Epithelial cell of esophagus (primary cell): ENCODE results near the gene NEURL4.

Experiments
- DNase-seq: peaks from one replicate; pipeline ENCODE4 v3.0.0; 2010; ENCODE audit warnings: low read depth
- H3K4me3 ChIP-seq: 2 replicates; pipeline ENCODE4 v1.5.1; 2011; ENCODE audit warnings: mild to moderate bottlenecking, low read length, control low read depth
- CTCF ChIP-seq: IDR thresholded peaks from 2 replicates; pipeline ENCODE4 v1.5.1; 2011; ENCODE audit warnings: low read depth, mild to moderate bottlenecking, low read length, control low read depth, inconsistent platforms; ENCODE audit not compliant: insufficient read depth; ENCODE audit errors: missing control alignments

Gene NEURL4

DNA sequence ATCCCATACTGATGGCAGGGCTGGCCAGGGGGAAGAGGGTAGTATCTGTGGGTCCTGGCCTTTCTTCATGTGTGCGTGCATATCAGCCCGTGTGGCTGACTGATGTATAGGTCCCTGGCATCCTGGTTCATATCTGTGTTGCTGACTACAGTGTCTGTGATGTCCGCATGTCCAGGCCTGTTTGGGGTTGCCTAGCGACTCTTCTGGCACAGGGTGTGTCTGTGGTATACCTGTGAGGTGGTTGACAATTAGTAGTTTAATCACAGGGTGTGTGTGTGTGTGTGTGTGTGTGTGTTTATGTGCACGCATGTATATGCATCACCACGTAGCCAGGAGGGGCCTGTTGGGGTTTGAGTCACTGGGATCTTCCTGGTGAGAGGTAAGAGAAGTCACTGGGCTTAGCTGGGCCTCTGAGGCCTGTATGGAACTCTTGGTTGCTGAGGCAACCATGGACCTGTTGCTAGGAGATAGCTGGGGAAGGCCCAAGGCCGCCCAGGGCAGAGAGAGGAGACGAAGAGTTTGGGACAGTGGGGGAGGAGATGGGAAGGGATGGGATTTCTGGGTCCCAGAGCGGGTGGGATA is 25.2 kb upstream of the NEURL4 start:
- peak overlapping the region; percentile 89 for H3K4me3 ChIP-seq
- TF ChIP-seq CTCF: peak; percentile 41
- DNase-seq: peak; percentile 100

GRCh38 chr17:7352910-7353635 is 23.9 kb upstream of the NEURL4 start:
- H3K4me3 ChIP-seq: peak overlapping the region; percentile 89
- no peak for TF ChIP-seq CTCF
- no peak for DNase-seq

DNA sequence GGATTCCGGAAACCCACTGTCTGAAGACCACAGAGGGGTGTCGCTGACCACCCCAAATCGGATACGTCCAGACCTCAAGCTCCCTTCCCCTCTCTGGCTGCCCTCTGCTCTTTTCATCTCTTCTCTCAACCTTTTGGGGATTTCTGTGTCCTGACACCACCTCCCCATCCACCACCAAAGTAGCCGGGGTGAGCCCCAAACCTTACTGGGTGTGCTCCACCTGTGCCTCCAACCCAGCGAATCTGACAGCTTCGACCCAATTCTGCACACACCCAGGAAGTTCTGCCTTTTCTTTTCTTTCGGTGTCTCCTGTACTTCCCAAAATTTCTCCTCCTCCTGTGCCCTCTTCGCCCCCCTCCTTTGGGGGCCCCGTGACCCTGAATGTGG is 23.4 kb upstream of the NEURL4 start:
- no peak for DNase-seq
- peak overlapping the region; percentile 89 for H3K4me3 ChIP-seq
- TF ChIP-seq CTCF: no peak

GRCh38 chr17:7351665-7352502 is 22.7 kb upstream of the NEURL4 start, which contains the start of gene KCTD11:
KCTD11 (plus strand) TSS chr17:7352162.
- H3K4me3 ChIP-seq: peak within 1 kb of the TSS; percentile 89
- peak; percentile 60 for TF ChIP-seq CTCF
- peak; percentile 100 for DNase-seq

DNA sequence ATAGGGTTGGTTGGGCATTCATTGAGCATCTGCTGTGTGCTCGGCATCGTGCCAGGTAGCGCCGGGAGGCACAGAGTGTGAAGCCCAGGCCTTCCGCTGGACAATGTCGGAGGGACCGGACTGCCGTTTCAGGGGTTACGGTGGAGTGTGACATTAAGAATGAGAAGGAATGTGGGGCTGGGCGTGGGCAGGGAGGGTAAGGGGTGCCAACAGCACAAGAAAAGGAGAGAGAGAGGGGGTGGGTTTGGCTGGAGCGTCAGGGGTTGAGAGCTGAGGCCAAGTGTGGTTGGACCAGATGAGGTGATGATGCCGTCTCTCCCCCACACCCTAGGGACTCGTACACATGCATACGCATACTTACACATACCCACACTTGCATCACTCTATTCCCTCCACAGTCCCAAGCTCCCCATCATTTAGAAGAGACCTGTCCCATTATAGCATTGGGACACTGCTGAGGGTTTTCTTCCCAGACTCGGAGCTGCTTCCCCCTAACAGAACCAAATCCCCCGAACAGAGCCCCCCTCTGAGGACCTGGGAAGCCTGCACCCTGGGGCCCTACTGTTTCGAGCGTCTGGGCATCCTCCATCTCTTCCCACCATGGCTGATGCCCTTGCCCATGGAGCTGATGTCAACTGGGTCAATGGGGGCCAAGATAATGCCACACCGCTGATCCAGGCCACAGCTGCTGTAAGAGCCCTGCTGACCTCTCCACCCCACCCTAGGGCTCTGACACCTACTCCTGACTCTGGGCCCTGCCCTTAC is 19.5 kb upstream of the NEURL4 start:
- DNase-seq: peak; percentile 41
- TF ChIP-seq CTCF: no peak
- H3K4me3 ChIP-seq: no peak overlapping the region

DNA sequence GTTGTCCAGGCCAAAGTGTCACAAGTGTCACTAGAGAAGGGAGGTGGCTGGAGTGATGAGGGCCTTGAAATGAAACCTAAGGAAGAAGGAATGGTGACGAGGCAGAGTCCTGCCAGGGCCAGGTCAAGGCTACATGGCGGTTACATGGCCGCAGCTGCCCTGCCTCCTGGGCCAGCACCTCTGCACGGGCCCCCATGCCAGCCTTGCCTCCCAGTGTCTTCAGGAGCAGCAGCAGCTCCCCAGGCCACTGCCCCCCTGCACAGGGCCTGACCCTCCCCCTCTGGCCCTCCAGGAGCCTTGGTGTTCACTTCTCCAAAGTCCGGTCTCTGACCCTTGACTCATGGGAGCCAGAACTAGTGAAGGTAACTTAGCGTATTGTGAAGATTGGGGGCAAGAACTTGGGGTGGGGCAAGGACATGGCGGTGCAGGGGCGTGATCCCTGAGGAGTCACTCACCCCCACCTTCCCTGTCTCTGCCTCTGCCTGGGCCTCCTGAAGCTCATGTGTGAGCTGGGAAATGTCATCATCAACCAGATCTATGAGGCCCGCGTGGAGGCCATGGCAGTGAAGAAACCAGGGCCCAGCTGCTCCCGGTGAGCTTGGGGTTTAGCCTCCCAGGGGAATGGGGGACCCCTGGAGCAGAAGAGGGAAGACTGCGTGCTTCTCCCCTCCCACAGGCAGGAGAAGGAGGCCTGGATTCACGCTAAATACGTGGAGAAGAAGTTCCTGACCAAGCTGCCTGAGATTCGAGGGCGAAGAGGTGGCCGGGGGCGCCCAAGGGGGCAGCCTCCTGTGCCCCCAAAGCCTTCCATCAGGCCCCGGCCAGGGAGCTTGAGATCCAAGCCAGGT is 18.7 kb upstream of the NEURL4 start:
- no peak for TF ChIP-seq CTCF
- no peak overlapping the region for H3K4me3 ChIP-seq
- DNase-seq: no peak
